Tibial artery (tissue), 4 donors: Measurements from ENCODE around the gene CDH22.

Experiments used
- DNase-seq, 2 donors: peaks; one replicate each; pipeline ENCODE4 v3.0.0-alpha.2; 2019
- H3K27ac ChIP-seq, 2 donors: fragments of 200-600 bp; sonication (generic) in 1 of 2; 1 replicate in 1 of 2; 2 replicates in 1 of 2; pipeline ENCODE4 v1.5.1; 2018 to 2019; ENCODE audit warnings: mild to moderate bottlenecking in 1 of 2
- H3K27me3 ChIP-seq, 2 donors: fragments of 200-600 bp; sonication (generic) in 1 of 2; one replicate each; pipeline versions ENCODE4 v1.5.1 to v1.6.0; 2016 to 2019
- H3K36me3 ChIP-seq, 3 donors: fragments of 200-600 bp; sonication (generic) in 2 of 3; one replicate each; pipeline ENCODE4 v1.5.1; 2016 to 2019; ENCODE audit warnings: mild to moderate bottlenecking in 2 of 3
- H3K4me1 ChIP-seq, 4 donors: fragments of 200-600 bp; sonication (generic) in 2 of 4; 1 replicate in 3 of 4; 2 replicates in 1 of 4; pipeline ENCODE4 v1.5.1; 2016 to 2019
- H3K4me3 ChIP-seq, 2 donors: fragments of 200-600 bp; sonication (generic) in 1 of 2; 1 replicate in 1 of 2; 2 replicates in 1 of 2; pipeline ENCODE4 v1.5.1; 2018 to 2019; ENCODE audit warnings: mild to moderate bottlenecking in 2 of 2
- H3K9me3 ChIP-seq, 3 donors: fragments of 200-600 bp; sonication (generic) in 1 of 3; one replicate each; pipeline ENCODE4 v1.5.1; 2016 to 2019
- intact Hi-C: fragments of 100-400 bp; cut with DNase I; formaldehyde crosslinking; loops from one replicate; pipeline ENCODE4 v1.15.0; 2023; ENCODE audit warnings: low total_unique reads
- TF ChIP-seq, protein P1 (sequence below), 2 experiments: fragments of 200-600 bp in 1 of 2; fragments of 450-650 bp in 1 of 2; IDR thresholded peaks; one replicate each; pipeline ENCODE4 v1.5.1; 2017 to 2019; ENCODE audit warnings: antibody characterized with exemption in 2 of 2, mild to moderate bottlenecking in 1 of 2, moderate library complexity in 1 of 2

CDH22 gene

GRCh38 chr20:46324379-46324778 is 16.1 kb upstream of the CDH22 start:
- no peaks in the 10 kb centered on the region for H3K9me3 ChIP-seq
- no peaks in the 10 kb centered on the region for H3K4me1 ChIP-seq
- peaks cover 0 to 84% of the 10 kb centered on the region in 2 donors for H3K27me3 ChIP-seq
- no peaks in the 10 kb centered on the region for H3K36me3 ChIP-seq
- intact Hi-C loops, result no loop called here
- no peak overlapping the region for H3K27ac ChIP-seq
- TF ChIP-seq, protein P1, sequence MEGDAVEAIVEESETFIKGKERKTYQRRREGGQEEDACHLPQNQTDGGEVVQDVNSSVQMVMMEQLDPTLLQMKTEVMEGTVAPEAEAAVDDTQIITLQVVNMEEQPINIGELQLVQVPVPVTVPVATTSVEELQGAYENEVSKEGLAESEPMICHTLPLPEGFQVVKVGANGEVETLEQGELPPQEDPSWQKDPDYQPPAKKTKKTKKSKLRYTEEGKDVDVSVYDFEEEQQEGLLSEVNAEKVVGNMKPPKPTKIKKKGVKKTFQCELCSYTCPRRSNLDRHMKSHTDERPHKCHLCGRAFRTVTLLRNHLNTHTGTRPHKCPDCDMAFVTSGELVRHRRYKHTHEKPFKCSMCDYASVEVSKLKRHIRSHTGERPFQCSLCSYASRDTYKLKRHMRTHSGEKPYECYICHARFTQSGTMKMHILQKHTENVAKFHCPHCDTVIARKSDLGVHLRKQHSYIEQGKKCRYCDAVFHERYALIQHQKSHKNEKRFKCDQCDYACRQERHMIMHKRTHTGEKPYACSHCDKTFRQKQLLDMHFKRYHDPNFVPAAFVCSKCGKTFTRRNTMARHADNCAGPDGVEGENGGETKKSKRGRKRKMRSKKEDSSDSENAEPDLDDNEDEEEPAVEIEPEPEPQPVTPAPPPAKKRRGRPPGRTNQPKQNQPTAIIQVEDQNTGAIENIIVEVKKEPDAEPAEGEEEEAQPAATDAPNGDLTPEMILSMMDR (IDR thresholded peaks at IDR 0.05), result no peak
- H3K4me3 ChIP-seq, result no peak overlapping the region
- DNase-seq, result no peak

GRCh38 chr20:46323557-46323956 is 15.3 kb upstream of the CDH22 start:
- TF ChIP-seq, protein P1 (IDR thresholded peaks at IDR 0.05), result no peak
- intact Hi-C loops, result no loop called here
- no peak overlapping the region for H3K4me3 ChIP-seq
- H3K36me3 ChIP-seq, result no peaks in the 10 kb centered on the region
- H3K4me1 ChIP-seq, result no peaks in the 10 kb centered on the region
- no peak for DNase-seq
- no peak overlapping the region for H3K27ac ChIP-seq
- no peaks in the 10 kb centered on the region for H3K9me3 ChIP-seq
- peaks cover 0 to 82% of the 10 kb centered on the region in 2 donors for H3K27me3 ChIP-seq

DNA sequence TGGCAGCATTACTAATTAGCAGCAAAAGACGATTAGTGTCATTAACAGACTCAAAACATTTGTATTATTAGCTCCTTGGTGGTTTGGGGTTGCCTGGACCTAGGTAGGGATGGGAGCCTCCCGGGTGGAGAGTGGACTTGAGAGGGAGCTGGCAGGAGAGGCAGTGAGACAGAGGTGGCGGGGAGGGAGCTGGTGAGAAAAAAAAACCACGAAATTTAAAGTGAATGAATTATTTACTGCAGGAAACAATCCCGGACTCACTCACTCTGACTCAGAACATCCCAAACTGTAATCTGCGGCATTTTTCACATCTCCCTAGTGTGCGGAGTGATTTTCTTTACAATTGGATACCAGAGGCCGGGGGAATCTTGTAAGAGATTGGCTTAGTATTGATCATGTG is 14.3 kb upstream of the CDH22 start:
- no peak for DNase-seq

DNA sequence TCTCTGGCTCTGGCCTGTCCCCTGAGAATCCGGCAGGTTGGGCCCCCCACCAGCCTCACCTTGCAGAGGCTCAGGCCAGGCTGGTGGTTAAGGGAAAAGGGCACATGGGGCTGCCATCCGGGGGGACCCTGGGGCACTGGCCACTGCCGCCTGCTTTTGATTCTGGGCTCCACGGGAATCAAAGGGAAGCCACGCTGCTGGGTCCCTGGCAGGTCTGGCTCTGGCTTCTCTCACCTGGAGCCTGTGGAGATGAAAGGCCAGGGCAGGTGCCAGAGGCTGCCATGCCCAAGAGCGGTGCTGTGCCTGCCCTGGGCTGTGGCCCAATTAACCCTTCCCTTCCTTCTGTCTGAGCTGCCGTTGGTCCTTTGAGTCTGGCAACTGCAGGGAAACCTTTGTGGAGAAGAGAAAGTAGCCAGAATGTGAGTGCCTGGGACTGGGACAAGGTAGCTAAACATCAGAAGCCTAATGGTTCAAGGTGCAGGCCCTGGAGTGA is 9.4 kb upstream of the CDH22 start:
- TF ChIP-seq, protein P1 (IDR thresholded peaks at IDR 0.05), result no peak
- Histone ChIP-seq H3K27ac (no peak overlapping the region), H3K4me1 (peaks cover 0 to 2% (median under 1%) of the 10 kb centered on the region in 4 donors), H3K4me3 (no peak overlapping the region), H3K27me3 (peaks cover 0 to 90% of the 10 kb centered on the region in 2 donors), H3K9me3 (no peaks in the 10 kb centered on the region), H3K36me3 (no peaks in the 10 kb centered on the region)
- no peak for DNase-seq
- intact Hi-C loops, result no loop called here

More for the DNA sequence above, 14.3 kb upstream of the CDH22 start:
- Histone ChIP-seq H3K4me1 (no peaks in the 10 kb centered on the region), H3K36me3 (no peaks in the 10 kb centered on the region), H3K4me3 (no peak overlapping the region), H3K27me3 (peaks cover 0 to 78% of the 10 kb centered on the region in 2 donors), H3K27ac (no peak overlapping the region), H3K9me3 (no peaks in the 10 kb centered on the region)
- intact Hi-C loops, result no loop called here
- TF ChIP-seq, protein P1 (IDR thresholded peaks at IDR 0.05), result no peak

DNA sequence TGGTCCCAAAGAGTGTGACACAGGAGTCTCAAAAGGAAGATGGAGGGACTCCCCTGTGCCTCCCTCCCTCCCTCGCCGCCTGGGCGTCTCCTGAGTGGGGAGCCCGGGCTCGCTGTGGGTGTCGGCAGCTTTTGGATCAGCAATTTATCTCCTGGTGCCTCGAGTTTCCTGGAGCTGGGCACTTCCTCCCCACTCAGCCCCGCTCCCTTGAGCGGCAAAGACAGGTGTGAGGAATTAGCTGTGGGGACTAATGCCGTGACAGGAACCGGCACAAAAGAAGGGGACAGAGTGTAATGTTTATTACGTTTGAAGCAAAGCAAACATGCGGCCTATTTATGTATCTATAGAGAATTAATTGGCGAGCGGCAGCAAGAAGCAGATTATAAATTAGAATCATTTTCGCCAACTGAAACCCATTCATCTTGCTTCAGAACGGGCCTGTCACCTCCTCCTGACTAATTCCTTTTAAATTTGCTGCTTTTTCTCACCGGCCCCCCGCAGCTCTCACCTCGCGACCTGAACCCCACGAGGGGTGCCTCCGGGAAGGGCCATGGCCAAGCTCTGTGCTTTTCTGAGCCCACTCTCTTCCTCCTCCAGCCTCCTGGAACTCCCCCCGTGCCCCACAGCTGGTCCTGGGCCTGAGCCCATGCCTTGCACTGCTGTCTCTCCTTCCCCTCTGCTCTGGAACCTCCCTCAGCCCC is 8.8 kb upstream of the CDH22 start:
- Histone ChIP-seq H3K36me3 (no peaks in the 10 kb centered on the region), H3K27me3 (peaks cover 0 to 91% of the 10 kb centered on the region in 2 donors), H3K4me3 (no peak overlapping the region), H3K9me3 (no peaks in the 10 kb centered on the region), H3K27ac (no peak overlapping the region), H3K4me1 (peaks cover 0 to 8% (median 3%) of the 10 kb centered on the region in 4 donors)
- TF ChIP-seq, protein P1 (IDR thresholded peaks at IDR 0.05), result no peak
- intact Hi-C loops, result no loop called here
- no peak for DNase-seq
